ENCODE results near the gene CSRP2. TPM values are rescaled to one million over a fixed set of nuclear protein-coding genes. Genes with fewer than 3 reads are reported as not detected.

The CSRP2 gene
- total RNA-seq, 4 donors from 2014 or later, result 10.1 to 24.4 (median 15.8) TPM

DNA sequence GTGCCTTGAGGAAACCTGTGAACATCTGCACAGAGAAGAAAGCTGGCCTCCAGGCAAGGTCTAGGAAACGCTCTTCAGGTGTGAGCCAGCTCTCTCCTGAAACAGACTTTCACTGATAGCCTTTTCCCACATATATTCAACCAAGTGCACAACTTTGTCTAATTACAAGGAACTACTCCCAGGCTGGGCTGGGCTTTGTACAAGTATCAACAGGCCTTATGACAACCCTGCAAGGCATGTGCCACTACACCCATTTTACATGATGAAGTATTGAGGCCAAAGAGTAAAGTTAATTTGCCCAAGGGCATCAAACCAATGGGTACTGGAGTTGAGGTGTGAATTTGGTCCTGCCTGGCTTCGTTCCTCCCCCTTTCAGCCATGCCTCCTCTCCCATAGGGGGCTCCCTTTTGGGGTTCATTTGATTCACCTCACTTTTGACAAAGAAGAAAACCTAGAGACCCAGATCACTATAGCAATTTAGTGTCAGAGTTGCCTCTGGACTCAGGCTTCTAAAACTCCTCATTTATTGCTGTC, 2.1 kb downstream of the CSRP2 start:
- TF ChIP-seq POLR2A (IDR thresholded peaks at IDR 0.05), result no peak
- no peak for TF ChIP-seq EP300 (IDR thresholded peaks at IDR 0.05)
- TF ChIP-seq, protein P1, sequence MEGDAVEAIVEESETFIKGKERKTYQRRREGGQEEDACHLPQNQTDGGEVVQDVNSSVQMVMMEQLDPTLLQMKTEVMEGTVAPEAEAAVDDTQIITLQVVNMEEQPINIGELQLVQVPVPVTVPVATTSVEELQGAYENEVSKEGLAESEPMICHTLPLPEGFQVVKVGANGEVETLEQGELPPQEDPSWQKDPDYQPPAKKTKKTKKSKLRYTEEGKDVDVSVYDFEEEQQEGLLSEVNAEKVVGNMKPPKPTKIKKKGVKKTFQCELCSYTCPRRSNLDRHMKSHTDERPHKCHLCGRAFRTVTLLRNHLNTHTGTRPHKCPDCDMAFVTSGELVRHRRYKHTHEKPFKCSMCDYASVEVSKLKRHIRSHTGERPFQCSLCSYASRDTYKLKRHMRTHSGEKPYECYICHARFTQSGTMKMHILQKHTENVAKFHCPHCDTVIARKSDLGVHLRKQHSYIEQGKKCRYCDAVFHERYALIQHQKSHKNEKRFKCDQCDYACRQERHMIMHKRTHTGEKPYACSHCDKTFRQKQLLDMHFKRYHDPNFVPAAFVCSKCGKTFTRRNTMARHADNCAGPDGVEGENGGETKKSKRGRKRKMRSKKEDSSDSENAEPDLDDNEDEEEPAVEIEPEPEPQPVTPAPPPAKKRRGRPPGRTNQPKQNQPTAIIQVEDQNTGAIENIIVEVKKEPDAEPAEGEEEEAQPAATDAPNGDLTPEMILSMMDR (IDR thresholded peaks at IDR 0.05), result no peak
- TF ChIP-seq POLR2AphosphoS5 (IDR thresholded peaks at IDR 0.05), result no peak
- Histone ChIP-seq H3K27me3 (no peaks in the 10 kb centered on the region), H3K4me1 (peaks cover 26% of the 10 kb centered on the region), H3K27ac (no peak overlapping the region), H3K9me3 (no peaks in the 10 kb centered on the region), H3K4me3 (no peak overlapping the region), H3K36me3 (no peaks in the 10 kb centered on the region)
- DNase-seq (ENCODE audit: low spot score in 2 of 2), result no peak
- 77% methylated on average over 2 of the region's 2 CpGs for WGBS

DNA sequence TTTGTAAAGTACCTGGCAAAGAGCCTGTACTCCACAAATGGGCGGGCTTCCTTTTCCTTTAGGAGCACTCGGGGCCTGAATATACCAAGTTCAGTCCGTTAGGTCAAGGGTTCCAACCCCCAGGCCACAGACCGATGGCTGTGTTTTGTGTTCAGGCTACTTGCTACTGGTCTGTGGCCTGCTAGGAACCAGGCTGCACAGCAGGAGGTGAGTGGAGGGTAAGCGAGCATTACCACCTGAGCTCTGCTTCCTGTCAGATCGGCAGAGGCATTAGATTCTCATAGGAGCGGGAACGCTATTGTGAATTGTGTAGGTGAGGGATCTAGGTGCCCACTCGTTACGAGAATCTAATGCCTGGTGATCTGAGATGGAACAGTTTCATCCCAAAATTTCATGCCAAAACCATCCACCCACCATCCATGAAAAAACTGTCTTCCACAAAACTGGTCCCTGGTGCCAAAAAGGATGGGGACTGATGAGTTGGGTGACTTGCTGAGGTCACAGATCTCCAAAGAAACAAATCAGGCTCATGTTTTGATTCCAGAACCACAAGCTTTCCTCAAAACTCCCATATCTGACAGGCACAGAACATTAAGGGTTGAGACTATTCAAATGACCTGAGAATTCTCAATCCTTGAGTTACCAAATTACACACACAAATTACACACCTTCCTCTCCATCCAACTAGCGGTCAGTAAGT, 4.2 kb downstream of the CSRP2 start:
- no peak for TF ChIP-seq POLR2AphosphoS5 (IDR thresholded peaks at IDR 0.05)
- TF ChIP-seq, protein P1 (IDR thresholded peaks at IDR 0.05), result no peak
- Histone ChIP-seq H3K4me3 (no peak overlapping the region), H3K4me1 (peaks cover 23% of the 10 kb centered on the region), H3K36me3 (no peaks in the 10 kb centered on the region), H3K27me3 (no peaks in the 10 kb centered on the region), H3K9me3 (no peaks in the 10 kb centered on the region), H3K27ac (no peak overlapping the region)
- no peak for DNase-seq (ENCODE audit: low spot score in 2 of 2)
- WGBS, result 84% methylated on average over 11 of the region's 11 CpGs

DNA sequence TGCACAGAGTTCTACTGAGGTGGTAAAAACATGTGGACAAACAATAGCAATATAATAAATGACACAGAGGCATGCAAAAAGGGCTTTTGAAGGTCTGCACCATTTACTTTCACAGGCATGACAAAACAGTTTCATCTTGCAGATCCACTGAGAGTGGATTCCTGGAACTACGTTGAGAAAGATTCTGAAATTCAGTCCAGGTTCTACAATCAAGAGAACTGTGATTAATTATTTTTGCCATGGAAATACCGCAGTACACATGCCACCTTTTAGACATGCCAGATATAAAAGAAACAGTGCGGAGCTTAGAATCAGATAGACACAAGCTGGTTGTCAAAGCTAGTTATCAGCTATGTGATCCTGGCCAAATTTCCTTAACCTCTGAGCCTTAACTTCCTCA, 4.8 kb downstream of the CSRP2 start:
- H3K27me3 ChIP-seq, result no peaks in the 10 kb centered on the region
- 76% methylated on average over 3 of the region's 3 CpGs for WGBS
- no peak for TF ChIP-seq POLR2AphosphoS5 (IDR thresholded peaks at IDR 0.05)
- no peak for TF ChIP-seq EP300 (IDR thresholded peaks at IDR 0.05)
- TF ChIP-seq, protein P1 (IDR thresholded peaks at IDR 0.05), result no peak
- no peak for TF ChIP-seq POLR2A (IDR thresholded peaks at IDR 0.05)
- no peaks in the 10 kb centered on the region for H3K9me3 ChIP-seq
- H3K27ac ChIP-seq, result no peak overlapping the region
- H3K4me3 ChIP-seq, result no peak overlapping the region
- DNase-seq (ENCODE audit: low spot score in 2 of 2), result no peak
- peaks cover 20% of the 10 kb centered on the region for H3K4me1 ChIP-seq
- no peaks in the 10 kb centered on the region for H3K36me3 ChIP-seq

DNA sequence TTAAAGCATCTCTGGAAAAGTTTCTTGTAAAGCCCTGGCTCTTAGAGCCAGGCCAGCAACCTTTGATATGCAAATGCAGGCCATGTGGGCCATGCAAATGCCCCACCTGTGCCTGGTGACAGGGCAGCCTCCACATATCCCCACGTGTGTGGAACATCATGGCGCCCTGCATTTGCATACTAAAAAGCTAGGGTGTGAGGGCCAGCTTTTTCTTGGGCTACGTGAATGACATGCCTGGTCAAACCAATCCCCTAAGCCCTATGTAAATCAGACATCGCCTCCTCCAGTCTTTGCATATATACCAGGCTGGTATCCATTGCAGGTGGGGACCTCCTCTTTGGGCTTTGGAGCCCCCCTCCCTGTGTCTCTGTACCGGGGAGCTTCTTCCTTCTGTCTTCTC, 6.4 kb downstream of the CSRP2 start:
- H3K4me3 ChIP-seq, result no peak overlapping the region
- no peaks in the 10 kb centered on the region for H3K36me3 ChIP-seq
- no peaks in the 10 kb centered on the region for H3K27me3 ChIP-seq
- H3K4me1 ChIP-seq, result peaks cover 7% of the 10 kb centered on the region
- TF ChIP-seq POLR2A (IDR thresholded peaks at IDR 0.05), result no peak
- no peak overlapping the region for H3K27ac ChIP-seq
- DNase-seq (ENCODE audit: low spot score in 2 of 2), result no peak
- no peaks in the 10 kb centered on the region for H3K9me3 ChIP-seq
- WGBS, result 84% methylated on average over 5 of the region's 5 CpGs

DNA sequence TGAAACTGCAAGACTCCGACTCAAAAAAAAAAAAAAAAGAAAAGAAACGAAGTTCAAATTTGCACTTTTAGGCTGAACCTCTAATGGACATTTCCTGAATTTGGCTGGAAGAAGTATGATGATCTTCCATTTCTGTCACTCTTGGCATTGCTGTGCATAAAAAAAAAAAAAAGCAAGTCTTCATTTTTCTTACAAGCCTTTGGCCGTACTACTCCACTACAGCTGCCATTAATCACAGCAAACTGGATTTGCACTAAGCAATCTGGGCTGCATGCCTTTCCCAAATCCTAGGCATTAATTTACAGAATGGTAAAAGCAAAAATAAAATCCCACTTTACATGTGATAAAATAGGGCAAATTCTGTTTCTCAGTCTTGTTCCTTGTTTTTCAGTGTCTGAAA, 7.1 kb downstream of the CSRP2 start:
- H3K9me3 ChIP-seq, result no peaks in the 10 kb centered on the region
- TF ChIP-seq POLR2AphosphoS5 (IDR thresholded peaks at IDR 0.05) (no peak), POLR2A (IDR thresholded peaks at IDR 0.05) (no peak)
- H3K4me3 ChIP-seq, result no peak overlapping the region
- no peak overlapping the region for H3K27ac ChIP-seq
- DNase-seq (ENCODE audit: low spot score in 2 of 2), result no peak
- 54% methylated on average over 3 of the region's 3 CpGs for WGBS
- H3K4me1 ChIP-seq, result peaks cover 3% of the 10 kb centered on the region
- H3K36me3 ChIP-seq, result no peaks in the 10 kb centered on the region
- no peaks in the 10 kb centered on the region for H3K27me3 ChIP-seq

DNA sequence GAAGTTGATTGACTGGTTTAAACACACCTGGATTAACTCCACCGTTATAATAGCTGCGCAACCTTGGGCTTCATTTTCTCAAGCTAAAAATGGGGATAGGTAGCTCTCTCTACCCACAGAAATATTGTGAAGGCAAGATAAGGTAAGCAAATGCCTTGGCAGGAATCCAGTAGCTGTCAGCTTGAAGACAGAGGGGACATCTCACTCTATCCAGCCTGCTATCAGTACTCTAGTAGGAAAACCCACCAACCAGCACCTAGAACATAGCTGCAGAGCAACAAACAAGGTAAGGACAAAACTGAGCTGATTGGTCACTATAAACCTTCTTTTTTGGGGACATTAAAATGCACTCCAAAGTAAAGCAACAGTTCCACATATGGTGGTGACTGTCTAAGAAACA, 7.7 kb downstream of the CSRP2 start:
- H3K36me3 ChIP-seq, result no peaks in the 10 kb centered on the region
- WGBS, result 75% methylated on average over 2 of the region's 2 CpGs
- H3K27me3 ChIP-seq, result no peaks in the 10 kb centered on the region
- peaks cover 3% of the 10 kb centered on the region for H3K4me1 ChIP-seq
- TF ChIP-seq EP300 (IDR thresholded peaks at IDR 0.05) (no peak), POLR2A (IDR thresholded peaks at IDR 0.05) (no peak), POLR2AphosphoS5 (IDR thresholded peaks at IDR 0.05) (no peak)
- TF ChIP-seq, protein P1 (IDR thresholded peaks at IDR 0.05), result no peak
- H3K27ac ChIP-seq, result no peak overlapping the region
- no peak for DNase-seq (ENCODE audit: low spot score in 2 of 2)
- no peak overlapping the region for H3K4me3 ChIP-seq
- H3K9me3 ChIP-seq, result no peaks in the 10 kb centered on the region

All from suprapubic skin (tissue), 4 donors.